WTC11 (cell line): ENCODE measurements around the gene ARHGAP45. TPM values are rescaled to one million over a fixed set of nuclear protein-coding genes. Genes with fewer than 3 reads are reported as not detected.

Experiments
- ATAC-seq: fragments of 200-7000 bp; cut with Tn5 transposase; 2 replicates; pipeline ENCODE4 v1.10.0; 2021; ENCODE audit warnings: mild to moderate bottlenecking, moderate library complexity
- CTCF ChIA-PET: fragments of 300-600 bp; sonication (Branson Sonifier 250); formaldehyde crosslinking; loops from one replicate; lab custom pipeline; 2021; ENCODE audit warnings: antibody characterized with exemption; lab: Charles Lee
- POLR2A ChIA-PET: fragments of 350-600 bp; sonication (Branson Sonifier 250); formaldehyde crosslinking; loops from one replicate; lab custom pipeline; 2021; ENCODE audit warnings: antibody characterized with exemption; lab: Charles Lee
- DNase-seq: peaks from one replicate; pipeline ENCODE4 v3.0.0; 2021; ENCODE audit warnings: low spot score
- H3K27ac Mint-ChIP-seq: 2 replicates; pipeline ENCODE4 v1.8.0; 2021; ENCODE audit warnings: mixed read lengths
- H3K27me3 Mint-ChIP-seq: 2 replicates; pipeline ENCODE4 v1.8.0; 2021; ENCODE audit warnings: low read depth, mild to moderate bottlenecking, moderate library complexity, mixed read lengths
- H3K36me3 Mint-ChIP-seq: 2 replicates; pipeline ENCODE4 v1.8.0; 2021; ENCODE audit warnings: mixed read lengths
- H3K4me1 Mint-ChIP-seq: 2 replicates; pipeline ENCODE4 v1.8.0; 2022; ENCODE audit warnings: mixed read lengths
- H3K4me3 Mint-ChIP-seq: 2 replicates; pipeline ENCODE4 v1.8.0; 2021; ENCODE audit warnings: mild to moderate bottlenecking, moderate library complexity, mixed read lengths
- H3K9me3 Mint-ChIP-seq: 2 replicates; pipeline ENCODE4 v1.8.0; 2021; ENCODE audit warnings: mixed read lengths
- ELF4 ChIP-seq: sonication (generic); formaldehyde crosslinking; IDR thresholded peaks from 2 replicates; pipeline ENCODE4 v1.8.1; 2022; ENCODE audit warnings: low read depth, mild to moderate bottlenecking, moderate library complexity, missing genetic modification reagents
- ESRRA ChIP-seq: sonication (generic); formaldehyde crosslinking; IDR thresholded peaks from 2 replicates; pipeline ENCODE4 v1.8.1; 2022; ENCODE audit warnings: mild to moderate bottlenecking, missing genetic modification reagents, borderline replicate concordance
- HMGA2 ChIP-seq: fragments of 250-450 bp; sonication (Bioruptor Pico); IDR thresholded peaks from 2 replicates; pipeline ENCODE4 v1.4.0; 2021; ENCODE audit warnings: mild to moderate bottlenecking, moderate library complexity
- JAZF1 ChIP-seq: fragments of 250-450 bp; sonication (Bioruptor Pico); IDR thresholded peaks from 2 replicates; pipeline ENCODE4 v1.9.0; 2021; ENCODE audit warnings: moderate library complexity, mild to moderate bottlenecking, inconsistent platforms
- MXD4 ChIP-seq: fragments of 250-450 bp; sonication (Bioruptor Pico); IDR thresholded peaks from 2 replicates; pipeline ENCODE4 v1.8.0; 2021; ENCODE audit warnings: mild to moderate bottlenecking, moderate library complexity, borderline replicate concordance
- NFYB ChIP-seq: sonication (generic); formaldehyde crosslinking; conservative IDR thresholded peaks from 2 replicates; pipeline ENCODE4 v1.8.0; 2022; ENCODE audit warnings: low read depth, missing genetic modification reagents
- NR3C1 ChIP-seq: sonication (generic); formaldehyde crosslinking; conservative IDR thresholded peaks from 2 replicates; pipeline ENCODE4 v1.8.1; 2023; ENCODE audit warnings: low read depth, mild to moderate bottlenecking, missing genetic modification reagents
- PREB ChIP-seq: sonication (generic); formaldehyde crosslinking; IDR thresholded peaks from 2 replicates; pipeline ENCODE4 v1.8.1; 2022; ENCODE audit warnings: mild to moderate bottlenecking, missing genetic modification reagents, moderate library complexity, borderline replicate concordance
- SMAD4 ChIP-seq: sonication (generic); formaldehyde crosslinking; IDR thresholded peaks from 2 replicates; pipeline ENCODE4 v1.8.0; 2022; ENCODE audit warnings: mild to moderate bottlenecking, missing genetic modification reagents
- STAT6 ChIP-seq: sonication (generic); formaldehyde crosslinking; conservative IDR thresholded peaks from 2 replicates; pipeline ENCODE4 v1.8.1; 2023; ENCODE audit warnings: mild to moderate bottlenecking, low read depth, missing genetic modification reagents, moderate library complexity
- TEAD4 ChIP-seq: sonication (generic); formaldehyde crosslinking; IDR thresholded peaks from 2 replicates; pipeline ENCODE4 v1.8.0; 2022; ENCODE audit warnings: mild to moderate bottlenecking, missing genetic modification reagents
- USF1 ChIP-seq: sonication (generic); formaldehyde crosslinking; IDR thresholded peaks from 2 replicates; pipeline ENCODE4 v1.8.0; 2022; ENCODE audit warnings: mild to moderate bottlenecking, missing genetic modification reagents
- ZBTB21 ChIP-seq: sonication (generic); formaldehyde crosslinking; IDR thresholded peaks from 2 replicates; pipeline ENCODE4 v1.8.1; 2023; ENCODE audit warnings: mild to moderate bottlenecking, missing genetic modification reagents, borderline replicate concordance
- ZNF263 ChIP-seq: sonication (generic); formaldehyde crosslinking; IDR thresholded peaks from 2 replicates; pipeline ENCODE4 v1.8.1; 2022; ENCODE audit warnings: low read depth, mild to moderate bottlenecking, moderate library complexity, missing genetic modification reagents
- ZNF423 ChIP-seq: fragments of 250-450 bp; sonication (Bioruptor Pico); IDR thresholded peaks from 2 replicates; pipeline ENCODE4 v2.1.2; 2022; ENCODE audit warnings: mild to moderate bottlenecking, moderate library complexity
- ZNF425 ChIP-seq: fragments of 250-450 bp; sonication (Bioruptor Pico); conservative IDR thresholded peaks from 2 replicates; pipeline ENCODE4 v1.9.0; 2021; ENCODE audit warnings: mild to moderate bottlenecking
- total RNA-seq: library from RNA; stranded (reverse); gene quantifications from 3 replicates; pipeline ENCODE4 v1.2.3, GENCODE V29; 2021
- TF ChIP-seq, protein P1 (sequence below): fragments of 200-600 bp; IDR thresholded peaks from 2 replicates; pipeline ENCODE4 v1.8.0; 2022; ENCODE audit warnings: antibody characterized with exemption
- TF ChIP-seq, protein P2 (sequence below): sonication (generic); formaldehyde crosslinking; IDR thresholded peaks from 2 replicates; pipeline ENCODE4 v1.8.1; 2023; ENCODE audit warnings: mild to moderate bottlenecking, missing genetic modification reagents, borderline replicate concordance
- TF ChIP-seq, protein P3 (sequence below): sonication (generic); formaldehyde crosslinking; conservative IDR thresholded peaks from 2 replicates; pipeline ENCODE4 v1.8.1; 2022; ENCODE audit warnings: mild to moderate bottlenecking, missing genetic modification reagents

Gene ARHGAP45
- total RNA-seq, 1 experiment from 2014 or later, result 40.9 TPM

- Mint-ChIP-seq H3K27ac (no peak overlapping the region), H3K27me3 (no peaks in the 10 kb centered on the region), H3K9me3 (no peaks in the 10 kb centered on the region), H3K4me1 (no peaks in the 10 kb centered on the region), H3K4me3 (no peak overlapping the region), H3K36me3 (peaks cover 11% of the 10 kb centered on the region)
- POLR2A ChIA-PET, result no interaction called here
- CTCF ChIA-PET, result no interaction called here
- ATAC-seq, result no peak
- TF ChIP-seq PREB, result no peak
- TF ChIP-seq ZNF425 (CRISPR knock-in tag), result no peak
- no peak for TF ChIP-seq TEAD4 (CRISPR knock-in tag)
- no peak for TF ChIP-seq STAT6 (CRISPR knock-in tag)
- no peak for TF ChIP-seq ZNF423
- no peak for TF ChIP-seq NFYB (CRISPR knock-in tag)
- no peak for TF ChIP-seq ELF4 (CRISPR knock-in tag)
- TF ChIP-seq, protein P1, sequence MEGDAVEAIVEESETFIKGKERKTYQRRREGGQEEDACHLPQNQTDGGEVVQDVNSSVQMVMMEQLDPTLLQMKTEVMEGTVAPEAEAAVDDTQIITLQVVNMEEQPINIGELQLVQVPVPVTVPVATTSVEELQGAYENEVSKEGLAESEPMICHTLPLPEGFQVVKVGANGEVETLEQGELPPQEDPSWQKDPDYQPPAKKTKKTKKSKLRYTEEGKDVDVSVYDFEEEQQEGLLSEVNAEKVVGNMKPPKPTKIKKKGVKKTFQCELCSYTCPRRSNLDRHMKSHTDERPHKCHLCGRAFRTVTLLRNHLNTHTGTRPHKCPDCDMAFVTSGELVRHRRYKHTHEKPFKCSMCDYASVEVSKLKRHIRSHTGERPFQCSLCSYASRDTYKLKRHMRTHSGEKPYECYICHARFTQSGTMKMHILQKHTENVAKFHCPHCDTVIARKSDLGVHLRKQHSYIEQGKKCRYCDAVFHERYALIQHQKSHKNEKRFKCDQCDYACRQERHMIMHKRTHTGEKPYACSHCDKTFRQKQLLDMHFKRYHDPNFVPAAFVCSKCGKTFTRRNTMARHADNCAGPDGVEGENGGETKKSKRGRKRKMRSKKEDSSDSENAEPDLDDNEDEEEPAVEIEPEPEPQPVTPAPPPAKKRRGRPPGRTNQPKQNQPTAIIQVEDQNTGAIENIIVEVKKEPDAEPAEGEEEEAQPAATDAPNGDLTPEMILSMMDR, result no peak
- TF ChIP-seq NR3C1 (CRISPR knock-in tag), result no peak
- TF ChIP-seq SMAD4 (CRISPR knock-in tag), result no peak
- no peak for TF ChIP-seq JAZF1 (CRISPR knock-in tag)
- TF ChIP-seq HMGA2 (CRISPR knock-in tag), result no peak
- no peak for TF ChIP-seq ZNF263 (CRISPR knock-in tag)
- no peak for TF ChIP-seq USF1 (CRISPR knock-in tag)
- TF ChIP-seq ESRRA (CRISPR knock-in tag), result no peak
- TF ChIP-seq, protein P2, sequence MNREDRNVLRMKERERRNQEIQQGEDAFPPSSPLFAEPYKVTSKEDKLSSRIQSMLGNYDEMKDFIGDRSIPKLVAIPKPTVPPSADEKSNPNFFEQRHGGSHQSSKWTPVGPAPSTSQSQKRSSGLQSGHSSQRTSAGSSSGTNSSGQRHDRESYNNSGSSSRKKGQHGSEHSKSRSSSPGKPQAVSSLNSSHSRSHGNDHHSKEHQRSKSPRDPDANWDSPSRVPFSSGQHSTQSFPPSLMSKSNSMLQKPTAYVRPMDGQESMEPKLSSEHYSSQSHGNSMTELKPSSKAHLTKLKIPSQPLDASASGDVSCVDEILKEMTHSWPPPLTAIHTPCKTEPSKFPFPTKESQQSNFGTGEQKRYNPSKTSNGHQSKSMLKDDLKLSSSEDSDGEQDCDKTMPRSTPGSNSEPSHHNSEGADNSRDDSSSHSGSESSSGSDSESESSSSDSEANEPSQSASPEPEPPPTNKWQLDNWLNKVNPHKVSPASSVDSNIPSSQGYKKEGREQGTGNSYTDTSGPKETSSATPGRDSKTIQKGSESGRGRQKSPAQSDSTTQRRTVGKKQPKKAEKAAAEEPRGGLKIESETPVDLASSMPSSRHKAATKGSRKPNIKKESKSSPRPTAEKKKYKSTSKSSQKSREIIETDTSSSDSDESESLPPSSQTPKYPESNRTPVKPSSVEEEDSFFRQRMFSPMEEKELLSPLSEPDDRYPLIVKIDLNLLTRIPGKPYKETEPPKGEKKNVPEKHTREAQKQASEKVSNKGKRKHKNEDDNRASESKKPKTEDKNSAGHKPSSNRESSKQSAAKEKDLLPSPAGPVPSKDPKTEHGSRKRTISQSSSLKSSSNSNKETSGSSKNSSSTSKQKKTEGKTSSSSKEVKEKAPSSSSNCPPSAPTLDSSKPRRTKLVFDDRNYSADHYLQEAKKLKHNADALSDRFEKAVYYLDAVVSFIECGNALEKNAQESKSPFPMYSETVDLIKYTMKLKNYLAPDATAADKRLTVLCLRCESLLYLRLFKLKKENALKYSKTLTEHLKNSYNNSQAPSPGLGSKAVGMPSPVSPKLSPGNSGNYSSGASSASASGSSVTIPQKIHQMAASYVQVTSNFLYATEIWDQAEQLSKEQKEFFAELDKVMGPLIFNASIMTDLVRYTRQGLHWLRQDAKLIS (CRISPR knock-in tag), result no peak
- no peak for TF ChIP-seq ZBTB21 (CRISPR knock-in tag)
- no peak for TF ChIP-seq MXD4
- TF ChIP-seq, protein P3, sequence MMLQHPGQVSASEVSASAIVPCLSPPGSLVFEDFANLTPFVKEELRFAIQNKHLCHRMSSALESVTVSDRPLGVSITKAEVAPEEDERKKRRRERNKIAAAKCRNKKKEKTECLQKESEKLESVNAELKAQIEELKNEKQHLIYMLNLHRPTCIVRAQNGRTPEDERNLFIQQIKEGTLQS (CRISPR knock-in tag), result no peak
- no peak for DNase-seq
Measured at GRCh38 chr19:1119475-1120217, 52.7 kb downstream of the ARHGAP45 start.
